ENCODE results near the gene CFAP53. TPM values are rescaled to one million over a fixed set of nuclear protein-coding genes. Genes with fewer than 3 reads are reported as not detected.
"Not testable (repeated sequence)": the region's sequence is repeated elsewhere in the genome, so short reads cannot be mapped to it uniquely, and the experiment has no call there.

The CFAP53 gene
- polyA plus RNA-seq, 6 donors from 2014 or later: 0.27 TPM; not detected in 5

- peaks cover 27 to 40% of the 10 kb centered on the region in 2 donors for H3K36me3 Mint-ChIP-seq
- ATAC-seq (ENCODE audit: low read depth in 2 of 2) (no peak), DNase-seq (no peak)
- peaks cover 2 to 26% (median 17%) of the 10 kb centered on the region in 3 donors for H3K4me1 Mint-ChIP-seq
- H3K4me3 Mint-ChIP-seq: peak overlapping the region in 2 of 8 donors; percentile 21 to 22
- H3K27me3 Mint-ChIP-seq: no peaks in the 10 kb centered on the region
- H3K27ac Mint-ChIP-seq: peak overlapping the region in 1 of 6 donors; percentile 76
- no peaks in the 10 kb centered on the region for H3K9me3 Mint-ChIP-seq
Observed at GRCh38 chr18:50274044-50274442, 7.7 kb upstream of the CFAP53 start.

DNA sequence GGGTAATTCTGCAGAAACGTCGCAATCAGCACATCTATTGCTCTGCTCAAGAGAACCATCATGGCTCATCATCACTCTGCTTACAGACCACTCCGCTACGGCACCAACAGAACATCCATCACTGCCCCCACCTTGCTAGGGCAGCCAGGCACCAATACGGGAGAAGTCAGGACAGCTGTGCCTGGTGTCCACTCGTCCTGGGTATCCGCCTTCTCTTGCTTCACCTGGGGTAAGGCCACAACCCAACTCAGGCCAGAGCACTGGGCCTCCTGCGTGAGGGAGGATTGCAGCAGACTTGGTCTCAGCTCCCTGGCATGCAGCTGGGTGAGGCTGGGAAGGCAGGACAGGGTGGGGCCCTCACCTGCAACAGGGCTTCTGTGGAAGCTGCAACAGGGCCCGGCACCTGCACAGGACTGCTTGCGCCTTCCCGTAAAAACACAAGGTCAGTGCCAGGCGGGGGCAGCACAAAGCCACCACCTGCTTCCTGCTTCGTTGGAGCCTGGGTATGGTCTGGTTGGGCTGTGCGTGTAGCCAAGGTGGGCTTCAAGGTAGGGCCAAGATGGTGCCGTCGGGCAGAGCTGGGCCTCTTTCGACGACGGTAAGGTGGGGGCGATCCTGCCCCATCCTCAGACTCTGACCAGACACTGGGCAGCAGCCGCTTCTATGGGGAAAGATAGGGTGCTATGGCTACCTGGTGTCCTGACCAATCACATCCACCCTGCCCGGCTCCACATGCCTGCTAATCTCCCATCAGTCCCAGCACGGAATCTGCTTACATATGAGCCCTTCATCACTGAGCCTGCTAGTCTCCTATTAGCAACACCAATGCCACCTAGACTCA, 7.1 kb upstream of the CFAP53 start:
- peaks cover 27 to 40% of the 10 kb centered on the region in 2 donors for H3K36me3 Mint-ChIP-seq
- no peak for DNase-seq
- H3K4me1 Mint-ChIP-seq: peaks cover 4 to 23% (median 16%) of the 10 kb centered on the region in 3 donors
- H3K27me3 Mint-ChIP-seq: no peaks in the 10 kb centered on the region
- H3K27ac Mint-ChIP-seq: peak overlapping the region in 2 of 6 donors; percentile 69 to 76
- H3K4me3 Mint-ChIP-seq: peak overlapping the region in 1 of 8 donors; percentile 21
- no peak for ATAC-seq (ENCODE audit: low read depth in 2 of 2)
- H3K9me3 Mint-ChIP-seq: no peaks in the 10 kb centered on the region

DNA sequence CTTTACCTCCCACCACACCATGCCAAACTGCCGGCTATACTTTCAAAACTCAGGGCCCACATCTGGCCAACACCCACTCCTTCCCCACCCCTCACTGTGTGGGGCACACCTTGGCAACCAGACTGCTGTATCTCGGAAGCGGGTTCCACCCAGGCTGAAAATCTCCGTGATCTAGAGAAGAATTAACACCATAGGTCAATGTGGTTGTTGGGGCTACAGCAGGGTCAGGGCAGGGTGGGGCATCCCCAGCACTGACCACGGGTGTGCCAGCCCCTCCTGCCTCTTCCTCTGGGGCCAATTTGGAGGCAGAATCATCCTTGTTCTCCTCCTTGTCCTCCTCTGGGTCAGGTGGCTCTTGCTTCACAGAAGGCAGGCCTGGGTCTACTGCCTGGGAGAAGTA, 6.3 kb upstream of the CFAP53 start:
- H3K36me3 Mint-ChIP-seq: peaks cover 27 to 40% of the 10 kb centered on the region in 2 donors
- peaks cover 8 to 28% (median 16%) of the 10 kb centered on the region in 3 donors for H3K4me1 Mint-ChIP-seq
- ATAC-seq (ENCODE audit: low read depth in 2 of 2) (no peak), DNase-seq (no peak)
- peak overlapping the region in 2 of 6 donors; percentile 60 to 73 for H3K27ac Mint-ChIP-seq
- H3K27me3 Mint-ChIP-seq: no peaks in the 10 kb centered on the region
- H3K9me3 Mint-ChIP-seq: no peaks in the 10 kb centered on the region
- H3K4me3 Mint-ChIP-seq: no peak overlapping the region

- Mint-ChIP-seq H3K4me1 (peaks cover 12 to 27% (median 23%) of the 10 kb centered on the region in 3 donors), H3K27ac (peak overlapping the region in 5 of 6 donors; percentile 66 to 89 (median 82)), H3K4me3 (peak overlapping the region; percentile 80 to 93 (median 90)), H3K36me3 (peaks cover 5 to 8% of the 10 kb centered on the region in 2 donors), H3K9me3 (no peaks in the 10 kb centered on the region), H3K27me3 (no peaks in the 10 kb centered on the region)
- DNase-seq: peak; percentile 82
- peak; percentile 66 to 67 for ATAC-seq (ENCODE audit: low read depth in 2 of 2)
Observed at GRCh38 chr18:50268022-50268747, 1.9 kb upstream of the CFAP53 start.

GRCh38 chr18:50262977-50263376, 3.3 kb downstream of the CFAP53 start:
- DNase-seq (no peak), ATAC-seq (ENCODE audit: low read depth in 2 of 2) (no peak)
- Mint-ChIP-seq H3K36me3 (no peaks in the 10 kb centered on the region), H3K4me3 (no peak overlapping the region), H3K27ac (no peak overlapping the region), H3K4me1 (peaks cover 9 to 23% (median 14%) of the 10 kb centered on the region in 3 donors), H3K9me3 (peaks cover 0 to 2% (median 0%) of the 10 kb centered on the region in 7 donors), H3K27me3 (peaks cover 0 to 30% (median 15%) of the 10 kb centered on the region in 3 donors)

DNA sequence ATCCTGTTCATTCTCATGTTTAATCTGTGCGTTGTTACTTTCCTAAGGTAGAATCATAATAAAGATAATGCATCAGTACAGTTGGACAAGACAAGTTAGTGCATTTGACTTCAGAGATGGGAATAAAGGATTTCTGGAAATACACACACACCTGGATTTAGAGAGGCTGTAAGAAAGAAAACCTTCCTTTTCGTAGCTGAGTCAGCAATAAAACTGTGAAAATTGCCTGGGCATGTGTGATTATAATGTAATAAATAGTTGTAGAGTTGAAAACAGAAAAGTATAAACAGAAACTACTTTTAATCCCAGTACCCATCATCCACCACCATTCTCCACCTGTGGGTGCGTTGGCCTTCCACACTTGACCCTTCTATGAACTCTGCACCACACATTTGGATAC, 15.4 kb downstream of the CFAP53 start:
- Mint-ChIP-seq H3K4me1 (no peaks in the 10 kb centered on the region), H3K27me3 (peaks cover 9 to 22% (median 11%) of the 10 kb centered on the region in 3 donors), H3K27ac (no peak overlapping the region), H3K4me3 (no peak overlapping the region), H3K36me3 (no peaks in the 10 kb centered on the region), H3K9me3 (no peaks in the 10 kb centered on the region)
- no peak for ATAC-seq (ENCODE audit: low read depth in 2 of 2)
- DNase-seq: no peak

- H3K27ac Mint-ChIP-seq: peak overlapping the region in 1 of 6 donors; percentile 33
- no peak for DNase-seq
- ATAC-seq (ENCODE audit: low read depth in 2 of 2): no peak
- H3K4me3 Mint-ChIP-seq: no peak overlapping the region
- H3K36me3 Mint-ChIP-seq: no peaks in the 10 kb centered on the region
- H3K9me3 Mint-ChIP-seq: no peaks in the 10 kb centered on the region
- H3K27me3 Mint-ChIP-seq: peaks cover 9 to 22% (median 11%) of the 10 kb centered on the region in 3 donors
- H3K4me1 Mint-ChIP-seq: no peaks in the 10 kb centered on the region
Observed at GRCh38 chr18:50249576-50249975, 16.7 kb downstream of the CFAP53 start.

DNA sequence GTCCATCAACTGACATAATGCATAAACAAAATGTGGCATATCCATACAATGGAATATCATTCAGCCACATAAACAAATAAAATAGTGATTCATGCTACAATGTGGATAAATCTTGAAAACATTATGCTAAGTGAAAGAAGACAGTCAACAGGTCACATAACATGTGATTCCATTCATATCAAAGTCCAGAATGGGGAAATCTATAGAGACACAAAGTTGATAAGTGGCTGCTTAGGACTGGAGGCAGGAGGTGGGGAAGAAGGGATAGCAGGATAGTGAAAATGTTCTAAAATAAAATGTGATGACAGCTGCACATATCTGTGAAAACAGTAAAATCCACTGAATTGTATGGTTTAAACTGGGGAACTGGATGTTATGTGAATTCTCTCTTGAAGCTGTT, 18.7 kb downstream of the CFAP53 start:
- ATAC-seq (ENCODE audit: low read depth in 2 of 2) (no peak), DNase-seq (no peak)
- Mint-ChIP-seq H3K36me3 (no peaks in the 10 kb centered on the region), H3K27me3 (peaks cover 9 to 37% (median 16%) of the 10 kb centered on the region in 3 donors), H3K9me3 (peaks cover 0 to 13% (median 5%) of the 10 kb centered on the region in 7 donors), H3K4me1 (no peaks in the 10 kb centered on the region), H3K4me3 (no peak overlapping the region), H3K27ac (no peak overlapping the region)

DNA sequence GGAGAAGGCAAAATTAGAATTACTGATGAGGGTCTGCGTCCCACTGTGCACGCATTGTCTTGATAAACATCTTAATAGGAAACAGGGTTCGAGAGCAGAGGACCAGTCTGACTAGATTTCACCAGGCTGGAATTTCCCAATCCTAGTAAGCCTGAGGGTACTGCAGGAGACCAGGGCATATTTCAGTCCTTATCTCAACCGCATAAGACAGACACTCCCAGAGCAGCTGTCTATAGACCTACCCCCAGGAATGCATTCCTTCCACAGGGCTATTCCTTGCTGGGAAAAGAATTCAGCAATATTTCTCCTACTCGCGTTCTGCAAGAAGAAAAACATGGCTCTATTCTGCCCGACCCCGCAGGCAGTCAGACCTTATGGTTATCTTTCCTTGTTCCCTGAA, 24.5 kb downstream of the CFAP53 start:
- not testable (repeated sequence) for DNase-seq; H3K4me3 Mint-ChIP-seq; H3K27ac Mint-ChIP-seq; ATAC-seq (ENCODE audit: low read depth in 2 of 2); H3K4me1 Mint-ChIP-seq
- Mint-ChIP-seq H3K9me3 (peaks cover 12 to 42% (median 29%) of the 10 kb centered on the region in 7 donors), H3K27me3 (peaks cover 19 to 36% (median 22%) of the 10 kb centered on the region in 3 donors), H3K36me3 (peaks cover 3 to 22% of the 10 kb centered on the region in 2 donors)

- Mint-ChIP-seq H3K9me3 (peaks cover 12 to 42% (median 29%) of the 10 kb centered on the region in 7 donors), H3K27me3 (peaks cover 22 to 50% (median 30%) of the 10 kb centered on the region in 3 donors), H3K4me3 (no peak overlapping the region), H3K36me3 (peaks cover 3 to 22% of the 10 kb centered on the region in 2 donors), H3K4me1 (no peaks in the 10 kb centered on the region), H3K27ac (peak overlapping the region in 1 of 6 donors; percentile 15)
- DNase-seq (no peak), ATAC-seq (ENCODE audit: low read depth in 2 of 2) (no peak)
Observed at GRCh38 chr18:50240080-50240563, 26.2 kb downstream of the CFAP53 start.

DNA sequence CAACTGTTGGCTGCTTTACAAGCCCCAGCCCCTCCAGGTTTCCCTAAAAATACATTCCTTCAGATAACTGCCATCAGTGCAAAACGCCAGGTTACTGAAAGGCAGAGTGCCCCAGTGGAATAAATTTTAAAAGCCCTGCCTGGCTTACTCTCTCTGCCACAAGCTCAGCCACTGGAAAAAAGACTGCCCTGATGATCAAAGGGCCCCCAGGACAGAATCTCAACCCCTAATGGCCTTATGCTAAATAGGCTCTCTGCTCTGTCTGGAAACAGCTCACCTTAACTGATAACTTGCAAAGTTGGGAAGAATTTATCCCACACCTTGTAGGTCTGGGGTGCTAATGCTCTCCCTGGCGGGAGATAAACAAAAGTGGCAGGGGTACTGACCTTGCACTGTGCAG, 33.9 kb downstream of the CFAP53 start:
- Mint-ChIP-seq H3K4me1 (peaks cover 6 to 7% (median 7%) of the 10 kb centered on the region in 3 donors), H3K9me3 (no peaks in the 10 kb centered on the region), H3K27me3 (peaks cover 31 to 60% (median 50%) of the 10 kb centered on the region in 3 donors), H3K27ac (no peak overlapping the region), H3K4me3 (no peak overlapping the region), H3K36me3 (peaks cover 0 to 3% of the 10 kb centered on the region in 2 donors)
- no peak for ATAC-seq (ENCODE audit: low read depth in 2 of 2)
- no peak for DNase-seq

DNA sequence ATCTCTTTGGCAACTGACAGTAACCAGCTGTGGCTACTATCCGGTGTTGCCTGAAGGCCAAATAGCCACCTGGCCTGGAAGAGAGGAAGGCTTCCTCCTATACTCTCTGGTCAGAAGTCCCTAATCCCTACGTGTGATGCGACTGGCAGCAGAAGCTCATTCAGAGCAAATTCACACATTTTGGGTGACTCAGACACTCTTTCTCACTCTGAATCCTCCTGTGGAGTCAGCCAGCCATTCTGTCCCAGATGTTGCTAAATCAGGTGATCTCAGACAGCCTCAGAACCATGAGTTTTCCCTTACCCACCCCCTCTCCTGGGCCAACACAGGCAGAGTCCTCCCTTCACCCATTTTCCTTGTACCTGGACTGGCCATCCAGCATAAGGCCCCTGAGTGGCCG, 34.7 kb downstream of the CFAP53 start:
- DNase-seq (no peak), ATAC-seq (ENCODE audit: low read depth in 2 of 2) (no peak)
- no peaks in the 10 kb centered on the region for H3K36me3 Mint-ChIP-seq
- H3K27me3 Mint-ChIP-seq: peaks cover 27 to 54% (median 48%) of the 10 kb centered on the region in 3 donors
- no peaks in the 10 kb centered on the region for H3K9me3 Mint-ChIP-seq
- peaks cover 6 to 7% (median 7%) of the 10 kb centered on the region in 3 donors for H3K4me1 Mint-ChIP-seq
- no peak overlapping the region for H3K4me3 Mint-ChIP-seq
- peak overlapping the region in 2 of 6 donors; percentile 62 to 70 for H3K27ac Mint-ChIP-seq

GRCh38 chr18:50220249-50220648, 46.0 kb downstream of the CFAP53 start:
- Mint-ChIP-seq H3K36me3 (peaks cover 0 to 11% of the 10 kb centered on the region in 2 donors), H3K27me3 (peaks cover 24 to 51% (median 44%) of the 10 kb centered on the region in 3 donors), H3K9me3 (peaks cover 8 to 37% (median 15%) of the 10 kb centered on the region in 7 donors)
- ATAC-seq (ENCODE audit: low read depth in 2 of 2); H3K4me3 Mint-ChIP-seq; H3K27ac Mint-ChIP-seq; H3K4me1 Mint-ChIP-seq; DNase-seq: not testable (repeated sequence)
